ENCODE results near the gene IL24. TPM values are rescaled to one million over a fixed set of nuclear protein-coding genes. Genes with fewer than 3 reads are reported as not detected.
"Not testable (repeated sequence)": the region's sequence is repeated elsewhere in the genome, so short reads cannot be mapped to it uniquely, and the experiment has no call there.

Gene IL24
- 10 to 100 TPM; 44.1 to 94.5 (median 57.5) TPM for polyA plus RNA-seq (ENCODE audit: low read depth in 6 of 6)

- Mint-ChIP-seq H3K27me3 (peaks cover 0 to 4% (median 0%) of the 10 kb centered on the region in 3 donors), H3K27ac (peak within 1 kb of the TSS in 4 of 6 donors; percentile 73 to 90 (median 77)), H3K4me3 (no peak within 1 kb of the TSS), H3K4me1 (peaks cover 27 to 39% (median 38%) of the 10 kb centered on the region in 3 donors), H3K36me3 (no peaks in the 10 kb centered on the region), H3K9me3 (no peaks in the 10 kb centered on the region)
- DNase-seq (no peak), ATAC-seq (ENCODE audit: low read depth in 2 of 2) (no peak)
Measured at GRCh38 chr1:206897175-206897574, at the start of gene IL24. TSS of gene IL24 (plus strand) at chr1:206897443. CDS start at chr1:206897833, 390 bp downstream.

DNA sequence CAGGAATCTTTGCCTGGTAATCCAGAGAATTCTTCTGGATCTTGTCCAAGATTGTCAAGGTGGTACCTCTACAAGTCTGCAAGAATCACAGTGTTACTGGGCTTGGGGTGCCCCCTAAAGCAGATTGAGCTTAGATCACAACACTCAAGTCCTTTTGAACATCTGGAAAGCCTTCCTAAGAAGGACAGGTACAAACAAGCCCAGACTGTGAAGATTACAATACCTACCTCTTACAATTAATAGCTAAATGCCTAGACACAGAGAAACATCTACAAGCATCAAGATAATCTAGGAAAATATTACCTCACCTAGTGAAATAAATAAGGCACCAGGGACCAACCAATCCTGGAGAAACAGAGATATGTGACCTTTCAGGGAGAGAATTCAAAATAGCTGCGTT lies 49.3 kb upstream of the IL24 start:
- Mint-ChIP-seq H3K4me1 (no peaks in the 10 kb centered on the region), H3K27me3 (peaks cover 7 to 19% (median 9%) of the 10 kb centered on the region in 3 donors), H3K9me3 (peaks cover 0 to 9% (median 0%) of the 10 kb centered on the region in 7 donors), H3K27ac (no peak overlapping the region), H3K36me3 (no peaks in the 10 kb centered on the region), H3K4me3 (no peak overlapping the region)
- DNase-seq (no peak), ATAC-seq (ENCODE audit: low read depth in 2 of 2) (no peak)

DNA sequence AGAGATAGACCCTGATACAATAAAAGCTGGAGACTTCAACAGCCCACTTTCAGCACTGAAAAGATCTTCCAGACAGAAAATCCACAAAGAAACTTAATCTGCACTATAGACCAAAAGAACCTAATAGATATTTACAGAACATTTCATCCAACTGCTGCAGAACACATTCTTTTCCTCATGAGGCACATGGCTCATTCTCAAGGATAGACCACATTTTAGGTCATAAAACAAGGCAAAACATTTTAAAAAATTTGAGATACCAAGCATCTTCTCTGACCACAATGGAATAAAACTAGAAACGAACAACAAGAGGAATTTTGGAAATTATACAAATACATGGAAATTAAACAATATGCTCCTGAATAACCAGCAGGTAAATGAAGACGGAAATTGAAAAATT lies 46.8 kb upstream of the IL24 start:
- H3K9me3 Mint-ChIP-seq: peaks cover 0 to 17% (median 3%) of the 10 kb centered on the region in 7 donors
- no peak for DNase-seq
- H3K4me1 Mint-ChIP-seq: no peaks in the 10 kb centered on the region
- no peak overlapping the region for H3K4me3 Mint-ChIP-seq
- ATAC-seq (ENCODE audit: low read depth in 2 of 2): no peak
- H3K27ac Mint-ChIP-seq: peak overlapping the region in 1 of 6 donors; percentile 4
- H3K27me3 Mint-ChIP-seq: peaks cover 6 to 19% (median 7%) of the 10 kb centered on the region in 3 donors
- H3K36me3 Mint-ChIP-seq: no peaks in the 10 kb centered on the region

DNA sequence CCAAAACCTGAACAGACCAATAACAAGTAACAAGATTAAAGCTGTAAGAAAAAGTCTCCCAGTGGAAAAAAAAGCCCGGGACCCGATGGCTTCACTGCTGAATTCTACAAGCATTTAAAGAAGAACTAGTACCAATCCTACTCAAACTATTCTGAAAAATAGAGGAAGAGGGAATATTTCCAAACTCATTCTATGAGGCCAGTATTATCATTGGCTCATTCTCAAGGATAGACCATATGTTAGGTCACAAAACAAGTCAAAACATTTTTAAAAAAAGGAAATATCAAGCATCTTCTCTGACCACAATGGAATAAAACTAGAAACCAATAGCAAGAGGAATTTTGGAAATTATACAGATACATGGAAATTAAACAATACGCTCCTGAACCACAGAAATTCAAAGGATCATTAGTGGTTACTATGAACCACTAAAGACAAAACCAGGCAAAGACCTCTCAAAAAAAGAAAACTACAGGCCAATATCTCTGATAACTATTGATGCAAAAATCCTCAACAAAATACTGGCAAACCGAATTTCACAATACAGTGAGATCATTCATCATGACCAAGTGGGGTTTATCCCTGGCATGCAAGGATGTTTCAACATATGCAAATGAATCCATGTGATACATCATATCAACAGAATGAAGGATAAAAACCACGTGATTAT lies 45.8 kb upstream of the IL24 start:
- Mint-ChIP-seq H3K27me3 (peaks cover 4 to 19% (median 7%) of the 10 kb centered on the region in 3 donors), H3K4me3 (no peak overlapping the region)

DNA sequence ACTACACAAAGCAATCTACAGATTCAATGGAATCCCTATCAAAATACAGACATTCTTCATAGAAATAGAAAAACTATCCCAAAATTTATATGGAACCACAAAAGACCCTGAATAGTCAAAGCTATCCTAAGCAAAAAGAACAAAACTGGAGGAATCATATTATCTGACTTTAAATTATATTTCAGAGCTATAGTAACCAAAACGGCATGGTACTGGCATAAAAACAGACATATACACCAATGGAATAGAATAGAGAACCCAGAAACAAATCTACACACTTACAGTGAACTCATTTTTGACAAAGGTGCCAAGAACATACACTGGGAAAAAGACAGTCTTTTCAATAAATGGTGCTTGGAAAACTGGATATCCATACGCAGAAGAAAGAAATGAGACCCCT lies 44.6 kb upstream of the IL24 start:
- not testable (repeated sequence) for H3K27ac Mint-ChIP-seq; ATAC-seq (ENCODE audit: low read depth in 2 of 2); H3K4me1 Mint-ChIP-seq; H3K36me3 Mint-ChIP-seq; H3K4me3 Mint-ChIP-seq; DNase-seq
- Mint-ChIP-seq H3K9me3 (peaks cover 0 to 17% (median 3%) of the 10 kb centered on the region in 7 donors), H3K27me3 (peaks cover 4 to 19% (median 7%) of the 10 kb centered on the region in 3 donors)

More for the DNA sequence above, 45.8 kb upstream of the IL24 start:
- Mint-ChIP-seq H3K27ac (no peak overlapping the region), H3K4me1 (peaks cover 0 to 1% (median 0%) of the 10 kb centered on the region in 3 donors), H3K9me3 (peaks cover 0 to 17% (median 3%) of the 10 kb centered on the region in 7 donors), H3K36me3 (no peaks in the 10 kb centered on the region)
- DNase-seq (no peak), ATAC-seq (ENCODE audit: low read depth in 2 of 2) (no peak)

DNA sequence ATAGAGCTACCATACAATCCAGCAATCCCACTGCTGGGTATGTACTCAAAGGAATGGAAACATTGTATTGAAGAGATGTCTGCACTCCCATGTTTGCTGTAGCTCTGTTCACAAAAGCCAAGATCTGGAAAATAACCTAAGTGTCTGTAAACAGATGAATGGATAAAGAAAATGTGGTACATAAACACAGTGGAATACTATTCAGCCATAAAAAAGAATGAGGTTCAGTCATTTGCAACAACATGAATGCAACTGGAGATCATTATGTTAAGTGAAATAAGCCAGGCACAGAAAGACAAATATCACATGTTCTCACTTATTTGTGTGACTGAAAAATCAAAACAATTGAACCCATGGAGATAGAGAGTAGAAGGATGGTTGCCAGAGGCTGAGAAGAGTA lies 43.5 kb upstream of the IL24 start:
- H3K27ac Mint-ChIP-seq; ATAC-seq (ENCODE audit: low read depth in 2 of 2); DNase-seq; H3K4me1 Mint-ChIP-seq; H3K36me3 Mint-ChIP-seq; H3K4me3 Mint-ChIP-seq: not testable (repeated sequence)
- Mint-ChIP-seq H3K9me3 (peaks cover 0 to 17% (median 3%) of the 10 kb centered on the region in 7 donors), H3K27me3 (peaks cover 0 to 13% (median 7%) of the 10 kb centered on the region in 3 donors)

GRCh38 chr1:206854401-206855129 lies 42.7 kb upstream of the IL24 start:
- ATAC-seq (ENCODE audit: low read depth in 2 of 2): no peak
- peak overlapping the region in 1 of 6 donors; percentile 29 for H3K27ac Mint-ChIP-seq
- H3K9me3 Mint-ChIP-seq: peaks cover 0 to 17% (median 3%) of the 10 kb centered on the region in 7 donors
- H3K4me1 Mint-ChIP-seq: peaks cover 0 to 6% (median 3%) of the 10 kb centered on the region in 3 donors
- no peak overlapping the region for H3K4me3 Mint-ChIP-seq
- no peak for DNase-seq
- H3K36me3 Mint-ChIP-seq: no peaks in the 10 kb centered on the region
- peaks cover 0 to 7% (median 6%) of the 10 kb centered on the region in 3 donors for H3K27me3 Mint-ChIP-seq

GRCh38 chr1:206855859-206856258 lies 41.4 kb upstream of the IL24 start:
- no peak overlapping the region for H3K4me3 Mint-ChIP-seq
- ATAC-seq (ENCODE audit: low read depth in 2 of 2) (no peak), DNase-seq (no peak)
- peaks cover 0 to 17% (median 3%) of the 10 kb centered on the region in 7 donors for H3K9me3 Mint-ChIP-seq
- H3K36me3 Mint-ChIP-seq: peaks cover 0 to under 1% of the 10 kb centered on the region in 2 donors
- H3K27ac Mint-ChIP-seq: no peak overlapping the region
- H3K27me3 Mint-ChIP-seq: peaks cover under 1 to 6% (median 2%) of the 10 kb centered on the region in 3 donors
- peaks cover 0 to 6% (median 3%) of the 10 kb centered on the region in 3 donors for H3K4me1 Mint-ChIP-seq

DNA sequence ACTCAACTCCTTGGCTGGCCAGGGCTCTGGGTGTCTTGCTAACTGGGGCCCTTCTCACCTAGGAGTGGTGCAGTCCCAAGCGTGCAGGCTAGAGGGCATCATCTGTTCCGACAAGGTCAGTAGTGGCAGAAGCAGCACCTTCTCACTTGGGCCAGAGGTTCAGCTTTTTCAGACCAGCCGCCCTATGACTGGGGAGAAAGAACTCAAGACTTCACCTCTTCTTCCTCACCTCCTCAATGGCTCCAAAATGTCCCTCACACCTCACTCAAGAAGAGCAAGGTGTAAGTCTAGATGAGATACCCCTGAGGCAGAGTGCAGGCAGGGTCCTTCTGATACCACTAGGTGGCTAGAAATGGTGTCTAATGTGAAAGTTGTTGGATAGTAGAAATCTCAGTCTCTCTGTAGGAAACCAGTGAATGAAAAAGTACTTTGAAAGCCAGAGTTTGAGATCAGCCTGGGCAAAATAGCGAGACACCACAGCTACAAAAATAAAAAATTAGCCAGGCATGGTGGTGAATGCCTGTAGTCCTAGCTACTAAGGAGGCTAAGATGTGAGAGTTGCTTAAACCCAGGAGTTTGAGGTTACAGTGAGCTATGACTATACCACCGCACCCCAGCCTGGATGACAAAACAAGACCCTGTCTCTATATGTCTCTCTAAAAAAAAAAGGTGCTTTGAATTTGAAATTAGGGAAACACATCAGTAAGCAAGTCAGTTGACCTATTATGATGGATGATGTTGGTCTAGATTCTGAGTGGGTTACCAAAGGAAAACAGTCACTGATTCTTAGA lies 40.4 kb upstream of the IL24 start:
- H3K27me3 Mint-ChIP-seq: peaks cover 8 to 14% (median 11%) of the 10 kb centered on the region in 3 donors
- peaks cover 0 to 17% (median 3%) of the 10 kb centered on the region in 7 donors for H3K9me3 Mint-ChIP-seq
- no peak for DNase-seq
- H3K4me1 Mint-ChIP-seq: peaks cover 0 to 6% (median 3%) of the 10 kb centered on the region in 3 donors
- peak; percentile 63 to 69 for ATAC-seq (ENCODE audit: low read depth in 2 of 2)
- H3K4me3 Mint-ChIP-seq: no peak overlapping the region
- no peak overlapping the region for H3K27ac Mint-ChIP-seq
- H3K36me3 Mint-ChIP-seq: peaks cover 0 to 8% of the 10 kb centered on the region in 2 donors

GRCh38 chr1:206859082-206859521 lies 38.1 kb upstream of the IL24 start:
- no peaks in the 10 kb centered on the region for H3K9me3 Mint-ChIP-seq
- ATAC-seq (ENCODE audit: low read depth in 2 of 2) (no peak), DNase-seq (no peak)
- H3K4me1 Mint-ChIP-seq: peaks cover 0 to 6% (median 3%) of the 10 kb centered on the region in 3 donors
- peaks cover 13 to 22% (median 19%) of the 10 kb centered on the region in 3 donors for H3K27me3 Mint-ChIP-seq
- H3K4me3 Mint-ChIP-seq: no peak overlapping the region
- H3K36me3 Mint-ChIP-seq: peaks cover 0 to 8% of the 10 kb centered on the region in 2 donors
- H3K27ac Mint-ChIP-seq: no peak overlapping the region

DNA sequence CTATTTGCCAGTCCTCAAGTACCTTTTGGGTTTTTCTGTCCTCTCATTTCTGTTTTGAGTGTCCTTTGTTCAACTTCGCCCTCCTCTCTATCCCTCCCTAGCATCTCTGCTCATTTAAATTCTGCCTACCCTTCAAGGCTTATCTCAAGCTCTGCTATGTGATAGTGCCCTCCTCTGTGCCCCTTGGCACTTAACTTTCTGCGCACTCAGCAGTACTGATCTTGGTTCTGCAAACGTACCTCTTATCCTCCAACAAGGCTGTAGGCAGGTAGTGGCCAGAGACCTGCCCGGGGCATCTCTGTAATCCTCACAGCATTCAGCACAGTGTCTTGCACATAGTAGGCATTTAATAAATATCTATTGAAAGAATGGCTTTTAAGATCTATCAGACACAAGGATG lies 37.1 kb upstream of the IL24 start:
- Mint-ChIP-seq H3K9me3 (no peaks in the 10 kb centered on the region), H3K27ac (no peak overlapping the region), H3K4me1 (peaks cover 5 to 8% (median 6%) of the 10 kb centered on the region in 3 donors), H3K27me3 (peaks cover 13 to 22% (median 19%) of the 10 kb centered on the region in 3 donors), H3K36me3 (peaks cover 0 to 8% of the 10 kb centered on the region in 2 donors), H3K4me3 (no peak overlapping the region)
- ATAC-seq (ENCODE audit: low read depth in 2 of 2) (no peak), DNase-seq (no peak)

GRCh38 chr1:206863266-206863665 lies 34.0 kb upstream of the IL24 start:
- H3K27me3 Mint-ChIP-seq: peaks cover 18 to 22% (median 19%) of the 10 kb centered on the region in 3 donors
- H3K27ac Mint-ChIP-seq: peak overlapping the region in 1 of 6 donors; percentile 67
- H3K4me3 Mint-ChIP-seq: no peak overlapping the region
- H3K9me3 Mint-ChIP-seq: no peaks in the 10 kb centered on the region
- peaks cover 0 to 8% of the 10 kb centered on the region in 2 donors for H3K36me3 Mint-ChIP-seq
- DNase-seq (no peak), ATAC-seq (ENCODE audit: low read depth in 2 of 2) (no peak)
- H3K4me1 Mint-ChIP-seq: peaks cover 0 to 8% (median 6%) of the 10 kb centered on the region in 3 donors
